ENCODE results near the gene HIRIP3.
"Not testable (repeated sequence)": the region's sequence is repeated elsewhere in the genome, so short reads cannot be mapped to it uniquely, and the experiment has no call there.

The HIRIP3 gene

GRCh38 chr16:29995324-29995910 is at the start of gene HIRIP3:
Gene HIRIP3 (minus strand): TSS chr16:29995617. CDS start chr16:29995605, 12 bp downstream.
- DNase-seq: peak in 56 of 58 donors; percentile 44 to 90 (median 80)

- no peak for DNase-seq
These were observed 46.4 kb upstream of the HIRIP3 start for GRCh38 chr16:30041841-30042240.

GRCh38 chr16:30040690-30041089 is 45.3 kb upstream of the HIRIP3 start:
- DNase-seq: not testable (repeated sequence)

GRCh38 chr16:30040221-30040620 is 44.8 kb upstream of the HIRIP3 start:
- DNase-seq: no peak

GRCh38 chr16:30033270-30033669 is 37.9 kb upstream of the HIRIP3 start:
- DNase-seq: no peak

- DNase-seq: peak in 36 of 58 donors; percentile 9 to 80 (median 32)
These were observed 36.8 kb upstream of the HIRIP3 start for GRCh38 chr16:30032083-30032819.

GRCh38 chr16:30031477-30031918 is 36.1 kb upstream of the HIRIP3 start:
- no peak for DNase-seq

- peak in 18 of 58 donors; percentile 9 to 61 (median 36) for DNase-seq
These were observed 35.5 kb upstream of the HIRIP3 start, which contains the start of gene TLCD3B for GRCh38 chr16:30030841-30031413. Gene TLCD3B (minus strand): TSS chr16:30031271. CDS start chr16:30030527, 744 bp downstream.

- DNase-seq: no peak
These were observed 34.7 kb upstream of the HIRIP3 start for GRCh38 chr16:30030011-30030685.

GRCh38 chr16:30028438-30029076 is 33.1 kb upstream of the HIRIP3 start:
- DNase-seq: no peak

- no peak for DNase-seq
These were observed 32.4 kb upstream of the HIRIP3 start for GRCh38 chr16:30027588-30028437.

- no peak for DNase-seq
These were observed 31.0 kb upstream of the HIRIP3 start for GRCh38 chr16:30026449-30026848.

- DNase-seq: no peak
These were observed 30.2 kb upstream of the HIRIP3 start for GRCh38 chr16:30025574-30025973.

- DNase-seq: no peak
These were observed 29.7 kb upstream of the HIRIP3 start for GRCh38 chr16:30025156-30025555.

- DNase-seq: no peak
These were observed 29.0 kb upstream of the HIRIP3 start for GRCh38 chr16:30024451-30024850.

- no peak for DNase-seq
These were observed 28.2 kb upstream of the HIRIP3 start for GRCh38 chr16:30023586-30023985.

GRCh38 chr16:30022887-30023286 is 27.5 kb upstream of the HIRIP3 start, which contains the start of gene C16orf92:
Gene C16orf92 (plus strand): TSS chr16:30023198. CDS start chr16:30023341, 143 bp downstream.
- DNase-seq: no peak

- DNase-seq: peak in 7 of 58 donors; percentile 8 to 63 (median 20)
These were observed 23.3 kb upstream of the HIRIP3 start for GRCh38 chr16:30018731-30019158.

- DNase-seq: not testable (repeated sequence)
These were observed 22.5 kb upstream of the HIRIP3 start for GRCh38 chr16:30017937-30018336.

GRCh38 chr16:30017277-30017656 is 21.9 kb upstream of the HIRIP3 start:
- DNase-seq: no peak
